ENCODE measurements around the gene OPCML.

GRCh38 chr11:133503776-133504175 is 28.5 kb downstream of the OPCML start:
- TF ChIP-seq, protein P1, sequence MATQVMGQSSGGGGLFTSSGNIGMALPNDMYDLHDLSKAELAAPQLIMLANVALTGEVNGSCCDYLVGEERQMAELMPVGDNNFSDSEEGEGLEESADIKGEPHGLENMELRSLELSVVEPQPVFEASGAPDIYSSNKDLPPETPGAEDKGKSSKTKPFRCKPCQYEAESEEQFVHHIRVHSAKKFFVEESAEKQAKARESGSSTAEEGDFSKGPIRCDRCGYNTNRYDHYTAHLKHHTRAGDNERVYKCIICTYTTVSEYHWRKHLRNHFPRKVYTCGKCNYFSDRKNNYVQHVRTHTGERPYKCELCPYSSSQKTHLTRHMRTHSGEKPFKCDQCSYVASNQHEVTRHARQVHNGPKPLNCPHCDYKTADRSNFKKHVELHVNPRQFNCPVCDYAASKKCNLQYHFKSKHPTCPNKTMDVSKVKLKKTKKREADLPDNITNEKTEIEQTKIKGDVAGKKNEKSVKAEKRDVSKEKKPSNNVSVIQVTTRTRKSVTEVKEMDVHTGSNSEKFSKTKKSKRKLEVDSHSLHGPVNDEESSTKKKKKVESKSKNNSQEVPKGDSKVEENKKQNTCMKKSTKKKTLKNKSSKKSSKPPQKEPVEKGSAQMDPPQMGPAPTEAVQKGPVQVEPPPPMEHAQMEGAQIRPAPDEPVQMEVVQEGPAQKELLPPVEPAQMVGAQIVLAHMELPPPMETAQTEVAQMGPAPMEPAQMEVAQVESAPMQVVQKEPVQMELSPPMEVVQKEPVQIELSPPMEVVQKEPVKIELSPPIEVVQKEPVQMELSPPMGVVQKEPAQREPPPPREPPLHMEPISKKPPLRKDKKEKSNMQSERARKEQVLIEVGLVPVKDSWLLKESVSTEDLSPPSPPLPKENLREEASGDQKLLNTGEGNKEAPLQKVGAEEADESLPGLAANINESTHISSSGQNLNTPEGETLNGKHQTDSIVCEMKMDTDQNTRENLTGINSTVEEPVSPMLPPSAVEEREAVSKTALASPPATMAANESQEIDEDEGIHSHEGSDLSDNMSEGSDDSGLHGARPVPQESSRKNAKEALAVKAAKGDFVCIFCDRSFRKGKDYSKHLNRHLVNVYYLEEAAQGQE (IDR thresholded peaks at IDR 0.05; ENCODE audit: insufficient replicate concordance, low read depth), result no peak
- TF ChIP-seq CTCF (IDR thresholded peaks at IDR 0.05; ENCODE audit: insufficient read depth, low read length) (no peak), POLR2AphosphoS5 (IDR thresholded peaks at IDR 0.05; ENCODE audit: low read depth) (no peak), GABPA (IDR thresholded peaks at IDR 0.05; ENCODE audit: low read depth) (no peak), SPI1 (IDR thresholded peaks at IDR 0.05; ENCODE audit: borderline replicate concordance, low read depth) (no peak)

All from HL-60 (cell line).